ENCODE measurements around the gene ABLIM1. TPM values are rescaled to one million over a fixed set of nuclear protein-coding genes. Genes with fewer than 3 reads are reported as not detected.

Gene ABLIM1
- total RNA-seq, 1 experiment from 2014 or later: 1.5 TPM

GRCh38 chr10:114629083-114629823 is 28.8 kb downstream of the ABLIM1 start:
- in situ Hi-C loops (cut with HindIII; ENCODE audit: low sequenced_read_pairs): no loop called here
- DNase-seq (ENCODE audit: low spot score): peak; percentile 62

- in situ Hi-C loops (cut with HindIII; ENCODE audit: low sequenced_read_pairs): no loop called here
- DNase-seq (ENCODE audit: low spot score): no peak
These were observed 30.0 kb downstream of the ABLIM1 start for GRCh38 chr10:114628106-114628505.

GRCh38 chr10:114626841-114627240 is 31.2 kb downstream of the ABLIM1 start:
- in situ Hi-C loops (cut with HindIII; ENCODE audit: low sequenced_read_pairs): no loop called here
- DNase-seq (ENCODE audit: low spot score): no peak

DNA sequence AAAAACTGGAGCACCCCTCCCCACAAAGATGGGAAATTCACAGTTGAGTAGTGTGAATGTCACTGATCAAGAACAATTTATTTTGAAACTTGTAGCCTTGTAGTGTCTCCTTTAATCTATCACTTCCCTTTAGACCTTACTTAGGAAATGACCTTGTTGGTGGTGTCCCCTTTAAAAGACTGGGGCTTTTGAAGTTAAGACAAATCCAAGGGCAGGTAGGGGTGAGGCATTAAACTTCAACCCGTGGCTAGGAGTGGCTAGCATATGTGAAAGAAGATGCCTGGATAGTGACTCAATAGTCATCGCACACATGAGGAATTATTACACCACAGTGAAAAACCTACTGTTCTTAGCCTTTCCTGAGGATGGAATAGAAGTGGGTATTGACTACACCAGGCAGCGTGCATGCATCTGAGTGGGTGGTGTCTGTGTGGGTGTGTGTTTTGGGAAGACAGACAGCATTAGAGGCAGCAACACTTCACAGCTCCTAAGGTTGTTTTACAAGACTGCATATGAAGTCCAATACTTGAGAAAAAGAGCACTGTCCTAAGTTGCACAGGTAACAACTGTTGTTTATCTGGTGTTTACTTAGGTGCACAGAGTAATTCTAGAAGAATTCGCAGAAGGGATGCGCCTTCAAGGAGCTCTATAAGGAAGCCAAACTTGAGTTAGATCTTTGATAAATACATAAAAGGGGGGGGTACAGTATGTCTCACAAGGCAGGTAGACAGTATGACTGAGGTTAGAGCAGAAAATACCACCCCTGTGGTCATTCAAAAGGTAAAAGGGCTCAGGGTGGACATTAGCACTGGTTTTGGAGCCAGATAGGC is 32.9 kb downstream of the ABLIM1 start:
- in situ Hi-C loops (cut with HindIII; ENCODE audit: low sequenced_read_pairs): no loop called here
- DNase-seq (ENCODE audit: low spot score): no peak

- in situ Hi-C loops (cut with HindIII; ENCODE audit: low sequenced_read_pairs): no loop called here
- DNase-seq (ENCODE audit: low spot score): no peak
These were observed 33.7 kb downstream of the ABLIM1 start for GRCh38 chr10:114624422-114624821.

DNA sequence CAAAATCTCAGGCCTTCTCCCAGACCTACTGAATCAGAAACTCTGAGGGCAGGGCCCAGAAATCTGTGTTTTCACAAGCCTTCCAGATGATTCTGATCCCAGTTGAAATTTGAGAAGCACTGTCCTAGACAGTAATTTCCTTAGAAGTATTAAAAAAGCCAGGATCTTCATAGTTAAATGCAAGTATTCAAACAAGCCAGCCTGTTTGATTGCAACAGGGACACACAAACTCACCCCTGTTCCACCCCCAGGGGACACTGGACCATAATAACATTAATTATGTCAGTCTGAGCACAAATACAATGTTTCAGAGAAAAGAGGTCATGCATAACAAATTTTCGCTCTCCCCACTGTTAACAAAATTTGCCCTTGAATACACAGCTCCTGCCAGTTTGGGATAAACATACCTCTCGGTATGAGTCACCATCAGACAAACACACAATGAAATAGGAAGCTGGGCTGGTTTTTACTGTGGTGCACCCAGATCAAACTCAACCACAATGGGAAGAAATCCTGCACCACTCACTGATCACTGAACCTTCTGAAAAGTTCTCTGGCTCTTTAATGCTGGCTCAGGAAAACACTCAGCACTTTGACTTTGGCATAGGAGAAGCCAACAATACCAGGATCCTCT is 34.3 kb downstream of the ABLIM1 start:
- in situ Hi-C loops (cut with HindIII; ENCODE audit: low sequenced_read_pairs): no loop called here
- DNase-seq (ENCODE audit: low spot score): peak; percentile 59

DNA sequence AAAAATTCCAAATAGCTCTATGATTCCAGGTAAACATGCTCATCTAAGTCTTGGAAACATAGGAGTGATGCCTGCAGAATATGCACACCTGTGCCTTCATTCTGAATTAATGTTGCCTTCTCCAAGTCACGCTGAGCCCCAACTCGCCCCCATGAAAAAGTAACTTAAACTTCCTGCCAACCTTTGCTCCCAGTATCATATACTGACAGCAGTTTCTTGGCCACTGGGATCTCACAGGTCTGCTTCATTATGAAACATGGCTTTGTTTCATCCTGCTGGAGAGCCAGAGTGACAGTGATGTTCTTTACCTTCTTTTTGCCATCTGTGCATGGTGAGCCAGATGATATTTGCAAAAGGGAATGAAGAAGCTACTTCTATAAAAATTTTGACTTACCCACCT is 34.9 kb downstream of the ABLIM1 start:
- in situ Hi-C loops (cut with HindIII; ENCODE audit: low sequenced_read_pairs): no loop called here
- peak; percentile 61 for DNase-seq (ENCODE audit: low spot score)

DNA sequence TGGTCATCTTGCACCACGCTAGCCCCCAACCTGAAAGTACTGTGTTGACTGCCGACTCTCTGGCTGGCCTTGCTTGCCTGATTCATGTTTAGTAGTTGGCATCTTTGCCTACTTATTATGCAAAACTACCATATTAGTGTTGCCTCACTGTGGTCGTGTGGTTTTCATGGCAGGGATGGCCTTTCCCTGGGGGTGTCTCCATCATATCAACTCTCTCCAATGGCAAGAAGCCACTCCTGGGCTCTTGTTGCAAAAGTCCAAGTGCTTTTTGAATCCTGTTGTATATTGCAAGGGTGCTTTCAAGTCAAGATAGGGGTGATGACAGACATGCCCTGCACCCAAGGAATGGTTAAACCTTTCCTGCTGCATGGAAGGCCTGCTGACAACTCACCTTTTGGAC is 39.4 kb downstream of the ABLIM1 start:
- DNase-seq (ENCODE audit: low spot score): no peak
- in situ Hi-C loops (cut with HindIII; ENCODE audit: low sequenced_read_pairs): no loop called here

DNA sequence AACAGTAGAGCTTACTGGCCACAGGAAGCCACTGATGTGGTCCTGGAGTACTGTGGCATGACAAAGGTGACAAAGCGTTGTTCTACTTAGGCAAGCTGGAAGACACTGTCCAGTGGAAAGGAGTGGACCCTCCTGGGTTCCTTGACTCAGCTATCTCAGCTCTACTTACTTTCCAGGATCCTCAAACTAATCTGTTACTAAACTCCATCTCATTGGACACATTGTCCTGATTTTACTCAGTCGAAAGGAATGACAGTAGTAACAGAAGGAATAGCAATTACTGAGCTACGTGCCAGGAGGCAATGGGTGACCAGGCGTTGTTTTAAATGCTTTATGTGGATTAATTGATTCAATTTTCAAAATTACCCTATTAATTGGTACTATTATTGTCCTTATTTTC is 41.6 kb downstream of the ABLIM1 start:
- in situ Hi-C loops (cut with HindIII; ENCODE audit: low sequenced_read_pairs): no loop called here
- no peak for DNase-seq (ENCODE audit: low spot score)

GRCh38 chr10:114616103-114616502 is 42.0 kb downstream of the ABLIM1 start:
- in situ Hi-C loops (cut with HindIII; ENCODE audit: low sequenced_read_pairs): no loop called here
- DNase-seq (ENCODE audit: low spot score): no peak

- no peak for DNase-seq (ENCODE audit: low spot score)
- in situ Hi-C loops (cut with HindIII; ENCODE audit: low sequenced_read_pairs): no loop called here
These were observed 42.5 kb downstream of the ABLIM1 start for GRCh38 chr10:114615600-114616007.

GRCh38 chr10:114613237-114613979 is 44.7 kb downstream of the ABLIM1 start:
- in situ Hi-C loops (cut with HindIII; ENCODE audit: low sequenced_read_pairs): no loop called here
- no peak for DNase-seq (ENCODE audit: low spot score)

- in situ Hi-C loops (cut with HindIII; ENCODE audit: low sequenced_read_pairs): no loop called here
- DNase-seq (ENCODE audit: low spot score): peak; percentile 44
These were observed 46.5 kb downstream of the ABLIM1 start for GRCh38 chr10:114611617-114612016.

DNA sequence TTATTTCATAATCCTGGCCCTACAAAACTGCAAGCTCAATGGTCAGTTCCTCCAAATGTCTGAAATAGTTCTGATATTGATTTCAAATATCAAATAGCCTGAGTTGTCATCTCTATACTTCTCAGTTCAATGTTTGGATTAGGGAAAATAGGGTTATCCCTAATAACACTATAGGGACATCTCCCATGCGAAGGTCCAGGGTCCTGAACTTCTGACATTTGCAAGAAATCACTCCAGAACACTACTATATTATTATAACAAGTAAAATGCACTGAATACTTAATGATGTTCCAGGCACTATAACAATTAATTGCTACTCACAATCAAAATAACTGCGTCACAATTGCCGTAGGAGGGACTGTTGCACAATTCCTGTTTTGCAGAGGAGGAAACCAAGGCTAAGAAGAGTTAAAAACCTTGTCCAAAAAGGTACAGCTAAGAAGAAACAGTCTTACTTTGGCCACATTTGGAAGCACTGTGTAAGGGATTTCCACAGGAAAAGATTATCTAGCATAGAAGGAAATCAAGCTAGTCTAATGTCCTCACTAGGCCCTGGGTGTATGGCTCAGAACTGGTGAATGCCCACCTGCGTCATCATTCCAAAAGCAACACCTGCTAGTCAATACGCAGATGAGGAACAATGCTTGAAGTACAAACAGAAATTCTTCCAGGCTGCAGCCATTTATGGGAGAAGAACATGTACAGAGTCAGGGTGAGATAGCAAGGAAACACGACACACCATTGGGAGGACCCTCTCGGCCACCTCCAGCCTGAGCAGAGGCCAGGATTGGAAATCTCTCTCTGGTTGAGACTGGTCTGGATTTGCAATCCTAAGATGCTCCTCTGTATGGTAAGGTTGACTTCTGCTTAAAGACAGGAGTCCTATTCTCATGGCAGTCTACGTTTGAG is 48.3 kb downstream of the ABLIM1 start:
- in situ Hi-C loops (cut with HindIII; ENCODE audit: low sequenced_read_pairs): no loop called here
- DNase-seq (ENCODE audit: low spot score): peak; percentile 57

DNA sequence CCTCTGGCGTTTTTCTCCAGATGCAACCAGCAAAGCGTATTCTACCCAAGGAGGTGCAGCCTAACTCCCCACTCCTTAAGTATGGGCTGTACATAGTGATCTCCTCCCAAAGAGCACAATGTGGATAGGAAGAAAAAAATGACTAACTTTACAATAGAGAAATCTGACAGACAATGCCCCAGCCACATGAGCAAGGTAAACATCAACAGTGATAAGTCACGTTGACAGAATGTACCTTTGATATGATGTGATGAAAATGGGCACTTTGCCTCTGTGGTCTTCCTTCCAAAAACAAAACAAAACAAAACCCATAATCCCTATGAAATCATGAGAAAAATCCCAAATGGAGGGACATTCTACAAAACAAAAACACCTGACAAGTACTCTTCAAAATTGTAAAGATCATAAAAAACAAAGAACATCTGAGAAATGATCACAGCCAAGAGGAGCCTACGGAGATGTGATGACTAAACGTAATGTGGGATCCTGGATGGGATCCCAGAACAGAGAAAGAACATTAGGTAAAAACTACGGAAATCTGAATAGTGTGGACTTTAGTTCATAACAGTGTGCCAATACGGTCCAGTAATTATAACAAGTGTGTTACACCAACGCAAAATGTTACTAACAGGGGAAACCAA is 50.6 kb downstream of the ABLIM1 start:
- peak; percentile 88 for DNase-seq (ENCODE audit: low spot score)
- in situ Hi-C loops (cut with HindIII; ENCODE audit: low sequenced_read_pairs): no loop called here

GRCh38 chr10:114605155-114605797 is 52.8 kb downstream of the ABLIM1 start:
- no peak for DNase-seq (ENCODE audit: low spot score)
- in situ Hi-C loops (cut with HindIII; ENCODE audit: low sequenced_read_pairs): no loop called here

DNA sequence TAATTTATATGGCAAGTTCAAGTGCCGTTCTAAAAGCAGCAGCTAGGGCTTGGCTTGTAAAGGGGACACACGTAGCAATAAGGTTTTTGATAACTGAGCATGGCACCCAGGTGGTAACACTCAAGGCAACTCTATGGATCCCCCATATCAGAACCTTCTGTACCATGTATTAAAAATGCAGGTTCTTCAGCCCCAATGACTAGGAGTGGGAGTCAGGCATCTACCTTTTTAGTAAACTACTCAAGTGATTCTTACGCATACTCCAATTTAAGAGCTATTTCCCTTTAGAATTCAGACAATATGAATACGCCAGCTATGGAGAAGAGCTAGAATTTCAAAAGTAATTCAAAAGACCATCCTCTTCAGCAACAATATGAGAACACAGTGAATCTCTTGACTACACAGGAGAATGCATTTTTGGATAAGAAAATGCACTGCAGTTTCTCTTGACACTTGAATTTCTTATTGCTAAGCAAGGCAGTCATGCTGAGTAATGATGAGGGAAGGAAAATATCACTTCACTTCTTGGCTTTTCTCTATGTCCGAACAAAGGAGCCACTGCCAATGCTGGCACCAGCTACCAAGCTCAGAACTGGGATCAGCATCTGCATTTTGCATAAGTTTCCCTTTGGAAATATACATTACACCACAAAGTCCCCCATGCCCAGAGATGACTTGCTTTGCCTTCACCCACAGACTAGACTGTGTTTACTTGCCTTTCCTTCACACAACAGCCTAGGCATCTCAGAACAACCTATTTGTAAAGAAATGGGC is 53.5 kb downstream of the ABLIM1 start:
- in situ Hi-C loops (cut with HindIII; ENCODE audit: low sequenced_read_pairs): no loop called here
- peak; percentile 38 for DNase-seq (ENCODE audit: low spot score)
